LNCaP clone FGC (cell line): ENCODE results near the gene OR2V1.
A peak's percentile ranks its signal among the peaks of the same experiment; 100 is the strongest.
"Not testable (repeated sequence)": the region's sequence is repeated elsewhere in the genome, so short reads cannot be mapped to it uniquely, and the experiment has no call there.

Experiments used
- DNase-seq: peaks from one replicate; pipeline ENCODE4 v3.0.0-alpha.2; 2011; ENCODE audit warnings: low read depth
- H3K4me3 ChIP-seq: 2 replicates; pipeline ENCODE4 v1.5.1; 2011; ENCODE audit warnings: mild to moderate bottlenecking, low read depth, low read length, control low read depth
- TF ChIP-seq, protein P1 (sequence below): IDR thresholded peaks from 2 replicates; pipeline ENCODE4 v1.5.1; 2012; ENCODE audit warnings: mild to moderate bottlenecking; ENCODE audit not compliant: control insufficient read depth, insufficient read depth; ENCODE audit errors: extremely low read depth

OR2V1 gene

DNA sequence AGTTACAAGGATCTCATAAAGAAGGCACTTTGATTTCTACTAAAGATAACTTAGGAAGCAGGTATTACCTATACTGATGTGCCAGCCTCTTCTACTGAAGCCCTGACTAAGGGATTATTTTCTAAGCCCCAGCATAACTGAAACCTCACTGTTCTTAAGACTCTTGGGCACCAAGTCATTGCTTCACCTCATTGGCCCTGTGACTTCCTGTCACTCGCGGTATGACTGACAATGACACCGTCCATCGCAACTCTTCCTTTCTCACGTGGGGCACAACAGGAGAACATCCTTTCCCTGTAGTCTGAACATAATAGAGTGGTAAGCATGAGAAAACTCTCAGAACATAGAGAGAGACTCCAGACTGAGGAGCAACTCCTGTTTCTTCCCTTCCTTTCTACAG lies 22.8 kb upstream of the OR2V1 start:
- H3K4me3 ChIP-seq, result no peak overlapping the region
- TF ChIP-seq, protein P1, sequence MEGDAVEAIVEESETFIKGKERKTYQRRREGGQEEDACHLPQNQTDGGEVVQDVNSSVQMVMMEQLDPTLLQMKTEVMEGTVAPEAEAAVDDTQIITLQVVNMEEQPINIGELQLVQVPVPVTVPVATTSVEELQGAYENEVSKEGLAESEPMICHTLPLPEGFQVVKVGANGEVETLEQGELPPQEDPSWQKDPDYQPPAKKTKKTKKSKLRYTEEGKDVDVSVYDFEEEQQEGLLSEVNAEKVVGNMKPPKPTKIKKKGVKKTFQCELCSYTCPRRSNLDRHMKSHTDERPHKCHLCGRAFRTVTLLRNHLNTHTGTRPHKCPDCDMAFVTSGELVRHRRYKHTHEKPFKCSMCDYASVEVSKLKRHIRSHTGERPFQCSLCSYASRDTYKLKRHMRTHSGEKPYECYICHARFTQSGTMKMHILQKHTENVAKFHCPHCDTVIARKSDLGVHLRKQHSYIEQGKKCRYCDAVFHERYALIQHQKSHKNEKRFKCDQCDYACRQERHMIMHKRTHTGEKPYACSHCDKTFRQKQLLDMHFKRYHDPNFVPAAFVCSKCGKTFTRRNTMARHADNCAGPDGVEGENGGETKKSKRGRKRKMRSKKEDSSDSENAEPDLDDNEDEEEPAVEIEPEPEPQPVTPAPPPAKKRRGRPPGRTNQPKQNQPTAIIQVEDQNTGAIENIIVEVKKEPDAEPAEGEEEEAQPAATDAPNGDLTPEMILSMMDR, result no peak
- DNase-seq, result no peak

DNA sequence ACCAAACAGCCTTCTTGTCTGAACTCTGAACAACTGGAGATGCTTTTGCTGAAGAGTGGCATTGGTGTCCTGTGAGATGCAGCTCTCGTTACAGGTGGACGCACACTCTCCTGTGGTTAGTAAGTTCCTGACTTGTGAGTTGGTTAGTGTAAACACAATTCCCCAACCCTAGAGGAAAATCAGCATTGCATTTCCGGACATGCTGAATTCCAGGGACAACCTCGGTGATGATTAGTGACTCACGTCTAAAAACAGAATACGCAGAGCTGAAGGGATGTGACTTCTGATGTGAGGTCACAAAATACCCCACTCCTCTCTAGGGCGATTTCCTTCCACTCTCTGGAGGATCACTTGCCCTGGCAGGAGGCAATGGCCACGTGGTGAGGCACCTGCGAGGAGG lies 21.4 kb upstream of the OR2V1 start:
- H3K4me3 ChIP-seq, result no peak overlapping the region
- TF ChIP-seq, protein P1, result no peak
- DNase-seq, result no peak

DNA sequence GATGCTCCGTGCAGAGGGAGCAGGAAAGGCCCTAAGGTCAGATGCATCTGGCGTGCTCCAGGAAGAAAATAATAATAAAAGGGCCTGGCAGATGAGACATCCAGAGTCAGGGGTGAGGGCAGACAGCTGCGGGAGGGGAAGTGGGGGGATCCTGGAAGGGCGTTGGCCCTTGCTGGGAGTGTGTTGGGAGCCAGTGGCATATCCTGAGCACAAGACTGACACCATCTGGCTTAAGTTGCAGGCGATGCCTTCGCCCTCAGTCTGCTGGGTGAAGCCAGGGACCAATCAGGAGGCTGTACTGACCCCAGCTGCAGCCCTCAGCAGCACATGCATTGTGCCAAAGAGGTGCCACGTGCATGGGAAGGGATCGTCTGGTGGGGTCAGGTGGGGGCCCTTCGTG lies 20.2 kb upstream of the OR2V1 start:
- TF ChIP-seq, protein P1, result peak; percentile 34; the same call in 1 of the 2 replicates
- DNase-seq, result no peak
- no peak overlapping the region for H3K4me3 ChIP-seq

DNA sequence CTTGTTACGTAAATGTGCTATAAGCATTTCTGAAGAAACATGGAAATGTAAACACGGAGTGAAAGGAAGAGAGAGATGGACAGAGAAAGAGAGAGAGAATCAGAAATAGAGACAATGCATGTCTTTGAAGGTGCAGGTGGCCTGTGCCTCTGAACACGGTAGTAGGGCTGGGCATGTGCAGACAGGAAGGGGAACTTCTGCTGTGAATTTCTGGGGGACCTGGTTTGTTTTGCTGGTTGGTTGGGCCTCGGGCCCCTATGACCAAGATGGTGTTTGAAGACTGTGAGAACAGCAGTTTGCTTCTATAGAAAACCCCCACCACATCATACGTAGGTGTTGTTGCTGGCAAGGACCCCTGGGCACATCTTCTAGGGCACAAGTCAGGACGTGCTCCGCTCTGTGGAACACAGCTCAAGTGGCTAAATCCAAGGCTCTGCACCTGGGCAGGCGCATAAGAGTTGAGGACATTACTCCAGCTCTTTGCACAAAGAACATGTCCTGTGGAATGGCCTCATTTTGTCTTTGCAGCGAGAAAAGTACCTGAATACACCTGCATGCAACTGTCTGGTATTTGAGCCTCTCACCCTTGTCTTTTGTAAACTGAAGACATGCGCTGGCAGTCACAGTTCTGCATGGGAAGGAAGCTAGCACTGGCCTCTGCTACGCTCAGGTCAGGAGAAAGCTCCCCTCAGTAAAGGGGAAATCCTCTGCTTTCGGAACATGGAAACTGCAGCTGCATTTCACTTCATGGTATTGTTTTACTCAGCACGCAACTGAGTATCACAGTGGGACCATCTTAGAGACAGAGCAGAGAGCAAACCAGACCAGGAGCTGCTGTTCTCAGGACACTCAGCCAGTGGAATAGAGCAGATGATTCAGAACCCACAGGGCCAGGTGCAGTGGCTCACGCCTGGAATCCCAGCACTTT lies 19.1 kb upstream of the OR2V1 start:
- DNase-seq, result no peak
- TF ChIP-seq, protein P1, result no peak
- no peak overlapping the region for H3K4me3 ChIP-seq

DNA sequence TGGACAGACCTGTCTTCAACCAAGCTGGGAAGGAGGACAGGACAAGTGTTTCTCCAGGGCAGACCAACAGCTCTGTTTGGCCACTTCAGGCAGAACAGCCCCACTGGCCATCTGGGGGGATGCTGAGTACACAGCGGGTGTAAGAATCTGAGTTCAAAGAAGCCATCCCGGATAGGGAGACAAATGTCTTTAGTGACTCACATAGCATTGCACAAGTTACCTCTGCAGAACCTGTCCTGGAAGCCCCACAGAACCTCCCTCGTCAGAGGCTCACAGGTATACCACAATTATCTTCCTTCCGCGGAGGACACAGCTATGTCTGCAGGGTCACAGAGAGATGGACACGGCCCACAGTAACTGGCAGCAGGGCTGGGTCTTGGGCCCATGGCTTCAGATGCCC lies 18.4 kb upstream of the OR2V1 start:
- TF ChIP-seq, protein P1, result no peak
- no peak overlapping the region for H3K4me3 ChIP-seq
- no peak for DNase-seq

DNA sequence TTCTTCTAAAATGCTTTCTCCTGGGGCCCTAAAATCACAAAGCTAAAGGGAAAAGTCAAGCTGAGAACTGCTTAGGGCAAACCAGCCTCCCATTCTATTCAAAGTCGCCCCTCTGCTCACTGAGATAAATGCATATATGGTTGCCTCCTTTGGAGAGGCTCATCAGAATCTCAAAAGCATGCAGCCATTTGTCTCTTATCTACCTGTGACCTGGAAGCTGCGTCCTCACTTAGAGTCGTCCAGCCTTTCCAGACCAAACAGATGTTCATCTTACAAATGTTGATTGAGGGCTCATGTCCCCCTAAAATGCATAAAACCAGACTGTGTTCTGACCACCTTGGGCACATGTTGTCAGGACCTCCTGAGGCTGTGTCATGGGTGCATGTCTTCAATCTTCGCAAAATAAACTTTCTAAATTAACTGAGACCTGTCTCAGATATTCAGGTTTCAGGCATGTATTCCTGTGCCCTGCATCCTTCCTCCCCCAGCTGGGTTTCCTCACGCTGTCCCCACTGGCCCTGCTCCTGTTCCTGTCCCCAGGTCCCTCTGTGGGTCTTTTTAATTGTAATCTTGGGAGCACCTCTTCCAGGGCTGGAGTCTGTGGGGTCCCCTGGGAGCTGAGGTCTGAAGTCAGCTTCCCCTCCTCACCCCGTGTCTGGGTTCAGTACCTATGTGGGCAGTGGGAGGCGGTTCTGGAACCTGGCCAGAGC lies 16.1 kb upstream of the OR2V1 start, which contains the start of gene OR2V2:
Gene OR2V2 (plus strand): TSS at position 660 of the 710 bp plus-strand sequence. CDS start 7,357 bp downstream, outside the sequence.
- not testable (repeated sequence) for H3K4me3 ChIP-seq, DNase-seq

DNA sequence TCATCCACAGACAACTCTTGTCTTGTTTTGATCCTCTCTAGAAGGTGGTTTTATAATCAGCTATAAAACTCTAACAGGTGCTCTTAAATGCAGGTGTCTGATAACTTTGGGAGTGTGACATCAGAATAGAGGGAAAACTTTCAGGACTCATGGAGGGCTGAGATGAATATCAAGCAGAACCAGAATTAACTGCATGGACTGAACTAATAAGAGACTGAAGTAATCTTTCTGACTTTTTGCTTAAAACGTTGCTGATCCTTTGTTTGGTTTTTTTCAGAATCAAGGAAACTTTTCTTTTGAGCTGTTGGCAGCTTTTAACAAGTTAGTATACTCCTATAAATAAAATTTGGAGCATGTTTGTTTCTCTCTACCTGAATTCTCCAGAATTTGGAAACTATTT lies 14.2 kb upstream of the OR2V1 start:
- TF ChIP-seq, protein P1, result no peak
- no peak overlapping the region for H3K4me3 ChIP-seq
- no peak for DNase-seq
